ENCODE results near the gene CEMIP2.

DNA sequence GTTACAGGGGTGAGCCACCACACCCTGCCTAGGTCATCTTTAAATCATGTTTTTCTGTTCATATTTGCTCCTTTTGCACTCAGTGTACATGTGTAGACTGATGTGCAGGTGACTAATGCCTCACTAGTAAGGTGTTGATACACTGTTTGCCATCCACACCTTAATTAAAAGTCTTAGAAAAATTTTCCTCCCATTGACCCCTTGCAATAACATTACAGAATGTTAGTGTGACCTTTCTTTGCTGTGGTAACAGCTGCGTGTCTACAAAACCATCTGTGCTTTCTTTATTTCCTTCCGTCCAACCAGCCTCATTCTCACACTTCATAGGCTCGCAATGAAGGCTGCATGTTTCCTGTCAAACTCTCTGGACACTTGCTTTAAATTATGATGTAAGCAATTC lies 6.6 kb upstream of the CEMIP2 start:
- TF ChIP-seq, protein P1, sequence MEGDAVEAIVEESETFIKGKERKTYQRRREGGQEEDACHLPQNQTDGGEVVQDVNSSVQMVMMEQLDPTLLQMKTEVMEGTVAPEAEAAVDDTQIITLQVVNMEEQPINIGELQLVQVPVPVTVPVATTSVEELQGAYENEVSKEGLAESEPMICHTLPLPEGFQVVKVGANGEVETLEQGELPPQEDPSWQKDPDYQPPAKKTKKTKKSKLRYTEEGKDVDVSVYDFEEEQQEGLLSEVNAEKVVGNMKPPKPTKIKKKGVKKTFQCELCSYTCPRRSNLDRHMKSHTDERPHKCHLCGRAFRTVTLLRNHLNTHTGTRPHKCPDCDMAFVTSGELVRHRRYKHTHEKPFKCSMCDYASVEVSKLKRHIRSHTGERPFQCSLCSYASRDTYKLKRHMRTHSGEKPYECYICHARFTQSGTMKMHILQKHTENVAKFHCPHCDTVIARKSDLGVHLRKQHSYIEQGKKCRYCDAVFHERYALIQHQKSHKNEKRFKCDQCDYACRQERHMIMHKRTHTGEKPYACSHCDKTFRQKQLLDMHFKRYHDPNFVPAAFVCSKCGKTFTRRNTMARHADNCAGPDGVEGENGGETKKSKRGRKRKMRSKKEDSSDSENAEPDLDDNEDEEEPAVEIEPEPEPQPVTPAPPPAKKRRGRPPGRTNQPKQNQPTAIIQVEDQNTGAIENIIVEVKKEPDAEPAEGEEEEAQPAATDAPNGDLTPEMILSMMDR (IDR thresholded peaks at IDR 0.05), result no peak
- TF ChIP-seq POLR2A (IDR thresholded peaks at IDR 0.05) (no peak), EP300 (IDR thresholded peaks at IDR 0.05) (no peak)

Measured in sigmoid colon (tissue), 4 donors.